CD4-positive, alpha-beta memory T cell (primary cell): Measurements from ENCODE around the gene ETNK2. TPM values are rescaled to one million over a fixed set of nuclear protein-coding genes. Genes with fewer than 3 reads are reported as not detected.
A peak's percentile ranks its signal among the peaks of the same experiment; 100 is the strongest.

ENCODE experiments used
- CTCF ChIA-PET: fragments of 350-600 bp; sonication (Branson Sonifier 250); formaldehyde crosslinking; loops from one replicate; lab custom pipeline; 2021; ENCODE audit warnings: inconsistent platforms; ENCODE audit not compliant: partially characterized antibody; lab: Charles Lee
- POLR2A ChIA-PET: fragments of 350-600 bp; sonication (Branson Sonifier 250); formaldehyde crosslinking; loops from one replicate; lab custom pipeline; 2021; ENCODE audit not compliant: partially characterized antibody; lab: Charles Lee
- DNase-seq, 5 donors: peaks; one replicate each; pipeline versions ENCODE4 v3.0.0 to v3.0.0-alpha.2; 2020 to 2022; ENCODE audit warnings: mixed read lengths in 1 of 5
- H3K27ac ChIP-seq: one replicate; pipeline ENCODE4 v1.7.0; 2013; ENCODE audit warnings: low read depth, low read length
- H3K27me3 ChIP-seq: 2 replicates; pipeline ENCODE4 v1.7.0; 2013; ENCODE audit warnings: mild to moderate bottlenecking, low read length, moderate library complexity; ENCODE audit not compliant: insufficient read depth
- H3K36me3 ChIP-seq: 2 replicates; pipeline ENCODE4 v1.7.0; 2013; ENCODE audit warnings: mild to moderate bottlenecking, low read length, moderate library complexity; ENCODE audit not compliant: insufficient read depth
- H3K4me1 ChIP-seq: 2 replicates; pipeline ENCODE4 v1.7.0; 2013; ENCODE audit warnings: mild to moderate bottlenecking, low read length, moderate library complexity; ENCODE audit not compliant: insufficient read depth
- H3K4me3 ChIP-seq, 2 donors: one replicate each; pipeline ENCODE4 v1.7.0; 2013; ENCODE audit warnings: low read length in 2 of 2, mild to moderate bottlenecking in 1 of 2
- H3K9me3 ChIP-seq, 2 donors: one replicate each; pipeline ENCODE4 v1.7.0; 2013; ENCODE audit warnings: low read length in 2 of 2, control low read depth in 1 of 2; ENCODE audit not compliant: control insufficient read depth in 1 of 2
- H3K27ac Mint-ChIP-seq, 7 donors: one replicate each; pipeline ENCODE4 v1.8.0; 2020 to 2021; ENCODE audit warnings: mixed read lengths in 7 of 7, mild to moderate bottlenecking in 6 of 7, inconsistent platforms in 3 of 7, moderate library complexity in 3 of 7
- H3K27me3 Mint-ChIP-seq, 2 donors: one replicate each; pipeline ENCODE4 v1.8.0; 2020 to 2021; ENCODE audit warnings: mixed read lengths in 2 of 2
- H3K36me3 Mint-ChIP-seq, 2 donors: one replicate each; pipeline ENCODE4 v1.8.0; 2020 to 2021; ENCODE audit warnings: mixed read lengths in 2 of 2, inconsistent platforms in 1 of 2, mild to moderate bottlenecking in 1 of 2
- H3K4me1 Mint-ChIP-seq, 4 donors: one replicate each; pipeline ENCODE4 v1.8.0; 2020 to 2021; ENCODE audit warnings: mixed read lengths in 4 of 4, mild to moderate bottlenecking in 1 of 4
- H3K4me3 Mint-ChIP-seq, 8 donors: one replicate each; pipeline ENCODE4 v1.8.0; 2020 to 2021; ENCODE audit warnings: mixed read lengths in 8 of 8, mild to moderate bottlenecking in 7 of 8, moderate library complexity in 6 of 8, inconsistent platforms in 3 of 8
- H3K9me3 Mint-ChIP-seq, 8 donors: one replicate each; pipeline ENCODE4 v1.8.0; 2020 to 2021; ENCODE audit warnings: mixed read lengths in 8 of 8, mild to moderate bottlenecking in 5 of 8, inconsistent platforms in 3 of 8, moderate library complexity in 1 of 8
- intact Hi-C: fragments of 100-400 bp; cut with micrococcal nuclease; formaldehyde crosslinking; loops from one replicate; pipeline ENCODE4 v1.15.1; 2023
- polyA plus RNA-seq, 2 donors: library from polyadenylated mRNA; unstranded; fragments of 300-500 nt; fragmentation: Illumina TruSeq; gene quantifications; one replicate each; pipeline ENCODE4 v1.2.3, GENCODE V29; 2021
- total RNA-seq, 2 experiments: library from RNA; stranded (reverse); gene quantifications; one replicate each; pipeline ENCODE4 v1.2.3, GENCODE V29; 2021

The ETNK2 gene
- total and polyA plus RNA-seq, 4 experiments from 2014 or later, result 3.2 to 3.9 (median 3.5) TPM

GRCh38 chr1:204128964-204129896 lies 22.6 kb downstream of the ETNK2 start:
- POLR2A ChIA-PET, result interaction anchor here (0.7 to 2.0 kb wide), 5 partner anchors 257 to 625 kb away, joined by 3 to 10 read pairs (median 4); partner anchors contain the start of gene SNRPE

GRCh38 chr1:204128464-204128963 lies 23.3 kb downstream of the ETNK2 start:
- intact Hi-C loops, result loop anchor here (5.0 to 10.0 kb wide), 2 partner anchors 784 to 861 kb away; no protein-coding TSS in a partner anchor
- Histone ChIP-seq H3K36me3 (no peaks in the 10 kb centered on the region), H3K27me3 (no peaks in the 10 kb centered on the region), H3K27ac (no peak overlapping the region), H3K9me3 (no peaks in the 10 kb centered on the region), H3K4me3 (no peak overlapping the region), H3K4me1 (peaks cover 9% of the 10 kb centered on the region)
- ChIA-PET POLR2A (interaction anchor here (0.6 to 2.0 kb wide), 5 partner anchors 131 to 624 kb away, joined by 3 to 10 read pairs (median 4); partner anchors contain the start of gene SNRPE), CTCF (interaction anchor here (0.9 to 3.8 kb wide), 23 partner anchors 8 to 775 kb away, joined by 3 to 54 read pairs (median 5); partner anchors contain the start of genes ATP2B4 and SNRPE)
- Mint-ChIP-seq H3K27ac (peak overlapping the region in 3 of 7 donors; percentile 27 to 68 (median 43)), H3K36me3 (no peaks in the 10 kb centered on the region), H3K4me3 (peak overlapping the region in 1 of 8 donors; percentile 36), H3K9me3 (peaks cover 0 to 3% (median 0%) of the 10 kb centered on the region in 8 donors), H3K4me1 (peaks cover 5 to 14% (median 10%) of the 10 kb centered on the region in 4 donors), H3K27me3 (peaks cover 0 to 1% of the 10 kb centered on the region in 2 donors)
- no peak for DNase-seq

More at GRCh38 chr1:204128964-204129896, 22.6 kb downstream of the ETNK2 start:
- CTCF ChIA-PET, result interaction anchor here (0.7 to 3.8 kb wide), 28 partner anchors 9 to 789 kb away, joined by 3 to 54 read pairs (median 4); partner anchors contain the start of genes ATP2B4 and SNRPE
- Mint-ChIP-seq H3K36me3 (no peaks in the 10 kb centered on the region), H3K4me1 (peaks cover 5 to 14% (median 10%) of the 10 kb centered on the region in 4 donors), H3K9me3 (peaks cover 0 to 3% (median 0%) of the 10 kb centered on the region in 8 donors), H3K4me3 (peak overlapping the region in 2 of 8 donors; percentile 36 to 46), H3K27me3 (peaks cover 0 to 1% of the 10 kb centered on the region in 2 donors), H3K27ac (peak overlapping the region in 4 of 7 donors; percentile 27 to 75 (median 44))
- Histone ChIP-seq H3K9me3 (no peaks in the 10 kb centered on the region), H3K4me1 (peaks cover 9% of the 10 kb centered on the region), H3K27me3 (no peaks in the 10 kb centered on the region), H3K27ac (no peak overlapping the region), H3K4me3 (no peak overlapping the region), H3K36me3 (no peaks in the 10 kb centered on the region)
- intact Hi-C loops, result loop anchor here (1.0 to 10.0 kb wide), 4 partner anchors 258 to 862 kb away; partner anchors contain the start of gene SNRPE
- DNase-seq, result peak; percentile 55 to 65 (median 59)

GRCh38 chr1:204127597-204128242 lies 24.1 kb downstream of the ETNK2 start:
- H3K27ac Mint-ChIP-seq, result peak overlapping the region in 3 of 7 donors; percentile 30 to 73 (median 68)
- Histone ChIP-seq H3K4me1 (peaks cover 9% of the 10 kb centered on the region), H3K9me3 (no peaks in the 10 kb centered on the region), H3K27ac (no peak overlapping the region), H3K4me3 (no peak overlapping the region), H3K27me3 (no peaks in the 10 kb centered on the region), H3K36me3 (no peaks in the 10 kb centered on the region)
- H3K36me3 Mint-ChIP-seq, result no peaks in the 10 kb centered on the region
- intact Hi-C loops, result loop anchor here (5.0 to 10.0 kb wide), 2 partner anchors 783 to 860 kb away; no protein-coding TSS in a partner anchor
- H3K27me3 Mint-ChIP-seq, result peaks cover 0 to 1% of the 10 kb centered on the region in 2 donors
- peaks cover 5 to 14% (median 10%) of the 10 kb centered on the region in 4 donors for H3K4me1 Mint-ChIP-seq
- peak overlapping the region in 1 of 8 donors; percentile 43 for H3K4me3 Mint-ChIP-seq
- peak in 1 of 5 donors; percentile 11 for DNase-seq
- peaks cover 0 to 2% (median 0%) of the 10 kb centered on the region in 8 donors for H3K9me3 Mint-ChIP-seq
- ChIA-PET POLR2A (interaction anchor here (1.5 kb wide), 1 partner anchor 623 kb away, joined by 4 read pairs; no protein-coding TSS in a partner anchor), CTCF (interaction anchor here (1.9 to 3.8 kb wide), 8 partner anchors 11 to 502 kb away, joined by 7 to 54 read pairs (median 18); partner anchors contain the start of genes ATP2B4 and SNRPE)

GRCh38 chr1:204126956-204127355 lies 24.9 kb downstream of the ETNK2 start:
- ChIA-PET POLR2A (no interaction called here), CTCF (interaction anchor here (1.0 to 3.8 kb wide), 4 partner anchors 12 to 267 kb away, joined by 3 to 54 read pairs (median 34); partner anchors contain the start of gene SNRPE)
- Mint-ChIP-seq H3K4me3 (no peak overlapping the region), H3K27me3 (peaks cover 0 to 1% of the 10 kb centered on the region in 2 donors), H3K36me3 (no peaks in the 10 kb centered on the region), H3K9me3 (peaks cover 0 to 2% (median 0%) of the 10 kb centered on the region in 8 donors), H3K4me1 (peaks cover 5 to 14% (median 10%) of the 10 kb centered on the region in 4 donors), H3K27ac (no peak overlapping the region)
- H3K9me3 ChIP-seq, result no peaks in the 10 kb centered on the region
- H3K36me3 ChIP-seq, result no peaks in the 10 kb centered on the region
- peaks cover 9% of the 10 kb centered on the region for H3K4me1 ChIP-seq
- no peak for DNase-seq
- H3K4me3 ChIP-seq, result no peak overlapping the region
- no peaks in the 10 kb centered on the region for H3K27me3 ChIP-seq
- intact Hi-C loops, result loop anchor here (5.0 to 10.0 kb wide), 2 partner anchors 782 to 860 kb away; no protein-coding TSS in a partner anchor
- no peak overlapping the region for H3K27ac ChIP-seq

- CTCF ChIA-PET, result interaction anchor here (1.0 to 3.8 kb wide), 4 partner anchors 13 to 266 kb away, joined by 3 to 40 read pairs (median 16); partner anchors contain the start of gene SNRPE
Measured at GRCh38 chr1:204126386-204126785, 25.5 kb downstream of the ETNK2 start.

GRCh38 chr1:204125759-204126351 lies 26.0 kb downstream of the ETNK2 start:
- no peaks in the 10 kb centered on the region for H3K36me3 Mint-ChIP-seq
- intact Hi-C loops, result loop anchor here (5.0 to 10.0 kb wide), 2 partner anchors 781 to 859 kb away; no protein-coding TSS in a partner anchor
- H3K27ac Mint-ChIP-seq, result no peak overlapping the region

More at GRCh38 chr1:204126386-204126785, 25.5 kb downstream of the ETNK2 start:
- Mint-ChIP-seq H3K9me3 (peaks cover 0 to 2% (median 0%) of the 10 kb centered on the region in 8 donors), H3K36me3 (no peaks in the 10 kb centered on the region), H3K4me3 (no peak overlapping the region), H3K27ac (peak overlapping the region in 1 of 7 donors; percentile 36), H3K4me1 (peaks cover 5 to 14% (median 10%) of the 10 kb centered on the region in 4 donors), H3K27me3 (peaks cover 0 to 1% of the 10 kb centered on the region in 2 donors)
- H3K9me3 ChIP-seq, result no peaks in the 10 kb centered on the region
- H3K36me3 ChIP-seq, result no peaks in the 10 kb centered on the region
- POLR2A ChIA-PET, result no interaction called here
- H3K27me3 ChIP-seq, result no peaks in the 10 kb centered on the region
- intact Hi-C loops, result loop anchor here (5.0 to 10.0 kb wide), 2 partner anchors 782 to 859 kb away; no protein-coding TSS in a partner anchor
- no peak overlapping the region for H3K4me3 ChIP-seq
- peaks cover 9% of the 10 kb centered on the region for H3K4me1 ChIP-seq
- no peak for DNase-seq
- H3K27ac ChIP-seq, result no peak overlapping the region

More at GRCh38 chr1:204125759-204126351, 26.0 kb downstream of the ETNK2 start:
- H3K4me3 ChIP-seq, result no peak overlapping the region
- ChIA-PET POLR2A (no interaction called here), CTCF (interaction anchor here (1.0 to 1.2 kb wide), 2 partner anchors 256 to 265 kb away, joined by 3 read pairs; no protein-coding TSS in a partner anchor)
- no peaks in the 10 kb centered on the region for H3K36me3 ChIP-seq
- Mint-ChIP-seq H3K9me3 (peaks cover 0 to 2% (median 0%) of the 10 kb centered on the region in 8 donors), H3K4me3 (no peak overlapping the region), H3K4me1 (peaks cover 5 to 14% (median 10%) of the 10 kb centered on the region in 4 donors), H3K27me3 (peaks cover 0 to 1% of the 10 kb centered on the region in 2 donors)
- H3K9me3 ChIP-seq, result no peaks in the 10 kb centered on the region
- no peaks in the 10 kb centered on the region for H3K27me3 ChIP-seq
- DNase-seq, result no peak
- H3K4me1 ChIP-seq, result peaks cover 9% of the 10 kb centered on the region
- no peak overlapping the region for H3K27ac ChIP-seq
